A549 (cell line): ENCODE measurements around the gene CXorf65.

ENCODE experiments used
- E2F6 ChIP-seq: IDR thresholded peaks from 2 replicates; pipeline ENCODE4 v1.6.1; 2012; ENCODE audit warnings: low read depth, borderline replicate concordance
- KDM5A ChIP-seq: fragments of 200-600 bp; sonication (generic); IDR thresholded peaks from 2 replicates; pipeline ENCODE4 v1.6.1; 2016; ENCODE audit warnings: antibody characterized with exemption, mild to moderate bottlenecking
- MAFK ChIP-seq: fragments of 450-650 bp; IDR thresholded peaks from 2 replicates; pipeline ENCODE4 v1.6.1; 2014; ENCODE audit not compliant: partially characterized antibody
- MAX ChIP-seq: IDR thresholded peaks from 2 replicates; pipeline ENCODE4 v1.6.1; 2012
- MYC ChIP-seq: IDR thresholded peaks from 2 replicates; pipeline ENCODE4 v1.6.1; 2012; ENCODE audit warnings: mild to moderate bottlenecking, inconsistent platforms, low read length, improper control_type of control experiment, borderline replicate concordance
- POLR2A ChIP-seq: IDR thresholded peaks from 2 replicates; pipeline ENCODE4 v1.6.1; 2012; ENCODE audit warnings: mild to moderate bottlenecking, low read length
- RAD21 ChIP-seq, 2 experiments: fragments of >200 bp in 1 of 2; sonication (Bioruptor Twin) in 1 of 2; formaldehyde crosslinking in 1 of 2; IDR thresholded peaks in 1 of 2; conservative IDR thresholded peaks in 1 of 2; 2 replicates in 1 of 2; 3 replicates in 1 of 2; pipeline ENCODE4 v1.6.1; 2012 to 2018; ENCODE audit warnings: inconsistent platforms in 1 of 2
- RFX5 ChIP-seq: fragments of 450-650 bp; IDR thresholded peaks from 2 replicates; pipeline ENCODE4 v1.7.1; 2014; ENCODE audit warnings: antibody characterized with exemption, mild to moderate bottlenecking, moderate library complexity
- TF ChIP-seq, protein P1 (sequence below): fragments of >200 bp; sonication (Bioruptor Twin); formaldehyde crosslinking; IDR thresholded peaks from 3 replicates; pipeline ENCODE4 v1.5.1; 2016

DNA sequence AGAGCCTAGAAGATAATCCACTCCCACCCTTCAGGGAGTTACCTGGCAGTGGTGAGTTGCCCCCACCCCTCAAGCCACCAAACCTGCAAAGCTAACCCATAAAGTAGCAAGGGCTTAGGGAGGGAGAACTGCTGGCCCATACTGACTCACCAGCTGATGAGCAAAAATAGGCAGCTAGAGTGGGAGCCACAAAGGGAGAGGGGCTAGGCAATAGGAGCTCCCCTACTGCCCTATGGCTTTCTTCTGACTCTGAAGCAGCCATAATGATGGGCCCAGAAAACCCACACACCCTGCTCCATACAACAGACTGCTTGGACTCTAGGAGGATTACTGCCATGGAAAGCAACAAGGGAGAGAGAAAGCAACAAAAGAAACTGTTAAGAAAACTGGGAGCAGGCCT, 46.4 kb downstream of the CXorf65 start:
- no peak for TF ChIP-seq E2F6
- TF ChIP-seq, protein P1, sequence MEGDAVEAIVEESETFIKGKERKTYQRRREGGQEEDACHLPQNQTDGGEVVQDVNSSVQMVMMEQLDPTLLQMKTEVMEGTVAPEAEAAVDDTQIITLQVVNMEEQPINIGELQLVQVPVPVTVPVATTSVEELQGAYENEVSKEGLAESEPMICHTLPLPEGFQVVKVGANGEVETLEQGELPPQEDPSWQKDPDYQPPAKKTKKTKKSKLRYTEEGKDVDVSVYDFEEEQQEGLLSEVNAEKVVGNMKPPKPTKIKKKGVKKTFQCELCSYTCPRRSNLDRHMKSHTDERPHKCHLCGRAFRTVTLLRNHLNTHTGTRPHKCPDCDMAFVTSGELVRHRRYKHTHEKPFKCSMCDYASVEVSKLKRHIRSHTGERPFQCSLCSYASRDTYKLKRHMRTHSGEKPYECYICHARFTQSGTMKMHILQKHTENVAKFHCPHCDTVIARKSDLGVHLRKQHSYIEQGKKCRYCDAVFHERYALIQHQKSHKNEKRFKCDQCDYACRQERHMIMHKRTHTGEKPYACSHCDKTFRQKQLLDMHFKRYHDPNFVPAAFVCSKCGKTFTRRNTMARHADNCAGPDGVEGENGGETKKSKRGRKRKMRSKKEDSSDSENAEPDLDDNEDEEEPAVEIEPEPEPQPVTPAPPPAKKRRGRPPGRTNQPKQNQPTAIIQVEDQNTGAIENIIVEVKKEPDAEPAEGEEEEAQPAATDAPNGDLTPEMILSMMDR: no peak
- no peak for TF ChIP-seq KDM5A
- TF ChIP-seq MAX: no peak
- no peak for TF ChIP-seq RAD21 (conservative IDR thresholded peaks at IDR 0.05 in 1 of 2, IDR thresholded peaks at IDR 0.05 in 1 of 2)
- TF ChIP-seq POLR2A: no peak
- no peak for TF ChIP-seq RFX5
- TF ChIP-seq MAFK: no peak
- TF ChIP-seq MYC: no peak
